ENCODE measurements around the gene RAB40B.

GRCh38 chr17:82611140-82612058 lies 87.1 kb downstream of the RAB40B start:
- no peak for TF ChIP-seq CTCF (tag by site-specific recombination; IDR thresholded peaks at IDR 0.05)
- TF ChIP-seq HOXA7 (CRISPR knock-in tag; IDR thresholded peaks at IDR 0.05; ENCODE audit: borderline replicate concordance) = no peak
- no peak for TF ChIP-seq PBX3 (CRISPR knock-in tag; IDR thresholded peaks at IDR 0.05)
- no peak for TF ChIP-seq ZNF670 (tag by site-specific recombination; IDR thresholded peaks at IDR 0.05; ENCODE audit: low read depth)
- TF ChIP-seq ZNF692 (tag by site-specific recombination; IDR thresholded peaks at IDR 0.05) = no peak
- TF ChIP-seq ZNF404 (tag by site-specific recombination; IDR thresholded peaks at IDR 0.05) = no peak
- no peak for TF ChIP-seq KLF8 (tag by site-specific recombination; IDR thresholded peaks at IDR 0.05)
- TF ChIP-seq SP2 (tag by site-specific recombination; IDR thresholded peaks at IDR 0.05) = no peak
